ENCODE results near the gene SNRPB. TPM values are rescaled to one million over a fixed set of nuclear protein-coding genes. Genes with fewer than 3 reads are reported as not detected.
"Not testable (repeated sequence)": the region's sequence is repeated elsewhere in the genome, so short reads cannot be mapped to it uniquely, and the experiment has no call there.

The SNRPB gene
- total and polyA plus RNA-seq, 5 experiments from 2014 or later = 99.0 to 245 (median 218) TPM

GRCh38 chr20:2506426-2506825 lies 35.8 kb upstream of the SNRPB start:
- H3K36me3 Mint-ChIP-seq, POLR2A ChIA-PET, ATAC-seq, DNase-seq, H3K4me3 Mint-ChIP-seq, H3K9me3 Mint-ChIP-seq, H3K27me3 Mint-ChIP-seq: not testable (repeated sequence)
- Mint-ChIP-seq H3K27ac (peak overlapping the region in 1 of 10 donors; percentile 7), H3K4me1 (peaks cover 19 to 47% (median 23%) of the 10 kb centered on the region in 4 donors)

DNA sequence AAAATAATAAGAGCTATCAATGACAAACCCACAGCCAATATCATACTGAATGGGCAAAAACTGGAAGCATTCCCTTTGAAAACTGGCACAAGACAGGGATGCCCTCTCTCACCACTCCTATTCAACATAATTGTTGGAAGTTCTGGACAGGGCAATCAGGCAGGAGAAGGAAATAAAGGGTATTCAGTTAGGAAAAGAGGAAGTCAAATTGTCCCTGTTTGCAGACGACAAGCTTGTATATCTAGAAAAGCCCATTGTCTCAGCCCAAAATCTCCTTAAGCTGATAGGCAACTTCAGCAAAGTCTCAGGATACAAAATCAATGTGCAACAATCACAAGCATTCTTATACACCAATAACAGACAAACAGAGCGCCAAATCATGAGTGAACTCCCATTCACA lies 34.2 kb upstream of the SNRPB start:
- DNase-seq, POLR2A ChIA-PET, ATAC-seq, H3K4me3 Mint-ChIP-seq, H3K9me3 Mint-ChIP-seq, H3K27ac Mint-ChIP-seq, H3K27me3 Mint-ChIP-seq: not testable (repeated sequence)
- H3K4me1 Mint-ChIP-seq = peaks cover 19 to 47% (median 23%) of the 10 kb centered on the region in 4 donors
- peaks cover 0 to 11% (median 10%) of the 10 kb centered on the region in 3 donors for H3K36me3 Mint-ChIP-seq

- DNase-seq, ATAC-seq, H3K27ac Mint-ChIP-seq, H3K27me3 Mint-ChIP-seq, POLR2A ChIA-PET, H3K9me3 Mint-ChIP-seq, H3K4me3 Mint-ChIP-seq: not testable (repeated sequence)
- H3K4me1 Mint-ChIP-seq = peaks cover 8 to 33% (median 14%) of the 10 kb centered on the region in 4 donors
- H3K36me3 Mint-ChIP-seq = peaks cover 0 to 27% (median 20%) of the 10 kb centered on the region in 3 donors
These were observed 32.3 kb upstream of the SNRPB start for GRCh38 chr20:2502808-2503384.

DNA sequence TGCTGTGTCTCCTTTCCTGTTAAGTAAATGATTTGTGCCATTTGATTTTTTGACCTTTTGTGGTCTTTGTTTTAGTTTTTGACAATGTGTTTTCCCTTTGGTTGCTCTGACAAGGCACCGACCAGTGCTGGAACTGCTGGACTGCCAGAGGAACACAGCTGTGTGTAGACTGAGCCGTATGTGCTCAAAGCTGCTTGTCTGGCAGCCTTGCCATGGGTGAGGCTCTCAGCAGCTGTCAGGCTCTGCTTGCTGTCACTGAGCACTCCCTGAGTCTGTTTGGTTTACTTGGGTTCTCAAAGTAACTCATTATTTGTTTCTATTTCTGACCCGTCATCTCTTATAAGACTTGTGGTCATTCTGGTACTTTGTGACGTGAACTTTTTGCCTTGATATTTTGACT lies 15.1 kb upstream of the SNRPB start:
- peaks cover 0 to 2% (median 0%) of the 10 kb centered on the region in 4 donors for H3K4me1 Mint-ChIP-seq
- no peak for DNase-seq
- POLR2A ChIA-PET = no interaction called here
- H3K27me3 Mint-ChIP-seq = no peaks in the 10 kb centered on the region
- peaks cover 0 to 9% (median 3%) of the 10 kb centered on the region in 9 donors for H3K9me3 Mint-ChIP-seq
- H3K27ac Mint-ChIP-seq = no peak overlapping the region
- peaks cover 25 to 89% (median 54%) of the 10 kb centered on the region in 3 donors for H3K36me3 Mint-ChIP-seq
- no peak for ATAC-seq
- no peak overlapping the region for H3K4me3 Mint-ChIP-seq

DNA sequence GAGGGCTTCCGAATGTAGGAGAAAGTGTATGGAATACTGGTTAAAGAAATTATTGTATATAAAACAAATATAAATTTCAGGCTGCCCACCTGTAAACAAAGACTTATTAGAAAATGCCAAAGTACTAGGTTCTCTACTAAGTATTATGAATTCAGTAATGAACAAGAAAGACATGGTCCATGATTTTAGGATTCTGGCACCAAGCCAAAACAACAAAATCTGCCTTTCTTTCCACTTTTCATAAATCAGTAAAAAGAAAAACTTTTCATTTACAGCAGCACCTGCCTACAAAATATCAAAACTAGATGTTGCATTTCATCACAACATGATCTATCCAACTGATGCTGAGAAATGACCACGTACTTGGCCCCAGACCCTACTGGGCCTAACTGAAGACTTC lies 14.5 kb upstream of the SNRPB start:
- Mint-ChIP-seq H3K9me3 (peaks cover 0 to 14% (median 3%) of the 10 kb centered on the region in 9 donors), H3K36me3 (peaks cover 30 to 88% (median 58%) of the 10 kb centered on the region in 3 donors), H3K4me1 (peaks cover 0 to 2% (median 0%) of the 10 kb centered on the region in 4 donors), H3K27me3 (no peaks in the 10 kb centered on the region), H3K4me3 (no peak overlapping the region), H3K27ac (no peak overlapping the region)
- POLR2A ChIA-PET = no interaction called here
- ATAC-seq (no peak), DNase-seq (no peak)

DNA sequence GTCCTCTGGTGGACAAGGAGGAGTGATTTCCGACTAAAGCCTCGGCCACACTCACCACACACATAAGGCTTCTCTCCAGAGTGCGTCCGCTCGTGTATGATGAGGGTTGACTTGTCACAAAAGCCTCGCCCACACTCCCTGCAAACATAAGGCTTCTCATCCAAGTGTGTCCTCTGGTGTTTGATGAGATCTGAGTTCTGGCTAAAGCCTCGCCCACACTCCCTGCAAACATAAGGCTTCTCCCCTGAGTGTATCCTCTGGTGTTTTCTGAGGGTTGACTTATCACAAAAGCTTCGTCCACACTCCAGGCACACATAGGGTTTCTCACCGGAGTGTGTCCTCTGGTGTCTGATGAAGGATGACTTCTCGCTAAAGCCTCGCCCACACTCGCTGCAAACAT lies 12.9 kb upstream of the SNRPB start:
- DNase-seq = no peak
- POLR2A ChIA-PET = no interaction called here

DNA sequence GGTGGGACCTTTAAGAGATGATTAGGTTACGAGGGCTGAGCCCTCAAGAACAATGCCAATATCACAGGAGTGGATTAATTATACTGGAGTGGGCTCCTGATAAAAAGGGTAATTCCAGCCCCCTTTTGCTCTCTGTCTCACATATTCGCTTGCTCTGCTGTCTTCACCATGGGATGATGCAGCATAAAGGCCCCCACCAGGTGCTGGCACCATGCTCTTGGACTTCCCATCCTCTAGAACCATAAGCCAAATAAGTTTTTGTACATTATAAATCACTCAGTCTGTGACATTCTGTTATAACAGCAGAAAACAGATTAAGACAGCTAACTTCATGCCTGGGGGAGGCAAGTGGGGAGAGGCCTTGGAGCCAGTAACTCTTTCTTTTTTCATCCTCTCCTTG lies 9.8 kb upstream of the SNRPB start:
- Mint-ChIP-seq H3K4me3 (no peak overlapping the region), H3K4me1 (no peaks in the 10 kb centered on the region), H3K9me3 (peaks cover 0 to 16% (median 3%) of the 10 kb centered on the region in 9 donors), H3K27ac (no peak overlapping the region), H3K27me3 (no peaks in the 10 kb centered on the region), H3K36me3 (peaks cover 30 to 58% (median 56%) of the 10 kb centered on the region in 3 donors)
- ATAC-seq (no peak), DNase-seq (no peak)
- POLR2A ChIA-PET = no interaction called here

More for the DNA sequence above, 12.9 kb upstream of the SNRPB start:
- peaks cover 0 to 16% (median 3%) of the 10 kb centered on the region in 9 donors for H3K9me3 Mint-ChIP-seq
- H3K4me1 Mint-ChIP-seq = peaks cover 0 to 2% (median 0%) of the 10 kb centered on the region in 4 donors
- no peaks in the 10 kb centered on the region for H3K27me3 Mint-ChIP-seq
- no peak for ATAC-seq
- no peak overlapping the region for H3K27ac Mint-ChIP-seq
- no peak overlapping the region for H3K4me3 Mint-ChIP-seq
- H3K36me3 Mint-ChIP-seq = peaks cover 30 to 79% (median 59%) of the 10 kb centered on the region in 3 donors

GRCh38 chr20:2476742-2477615 lies 6.4 kb upstream of the SNRPB start:
- Mint-ChIP-seq H3K36me3 (peaks cover 15 to 34% (median 25%) of the 10 kb centered on the region in 3 donors), H3K4me3 (no peak overlapping the region), H3K27me3 (no peaks in the 10 kb centered on the region), H3K4me1 (no peaks in the 10 kb centered on the region), H3K9me3 (peaks cover 0 to 24% (median 4%) of the 10 kb centered on the region in 9 donors), H3K27ac (no peak overlapping the region)
- POLR2A ChIA-PET = interaction anchor here (0.7 kb wide), 1 partner anchor 32 kb away, joined by 4 read pairs; the partner anchor contains the start of gene ZNF343
- ATAC-seq = no peak
- DNase-seq = no peak

- Mint-ChIP-seq H3K27me3 (no peaks in the 10 kb centered on the region), H3K36me3 (peaks cover 10 to 25% (median 17%) of the 10 kb centered on the region in 3 donors), H3K4me3 (no peak overlapping the region), H3K9me3 (peaks cover 0 to 22% (median 3%) of the 10 kb centered on the region in 9 donors), H3K27ac (no peak overlapping the region), H3K4me1 (peaks cover 2 to 4% (median 2%) of the 10 kb centered on the region in 4 donors)
- no peak for DNase-seq
- POLR2A ChIA-PET = interaction anchor here (0.7 kb wide), 1 partner anchor 33 kb away, joined by 4 read pairs; the partner anchor contains the start of gene ZNF343
- ATAC-seq = no peak
These were observed 5.5 kb upstream of the SNRPB start for GRCh38 chr20:2475850-2476741.

DNA sequence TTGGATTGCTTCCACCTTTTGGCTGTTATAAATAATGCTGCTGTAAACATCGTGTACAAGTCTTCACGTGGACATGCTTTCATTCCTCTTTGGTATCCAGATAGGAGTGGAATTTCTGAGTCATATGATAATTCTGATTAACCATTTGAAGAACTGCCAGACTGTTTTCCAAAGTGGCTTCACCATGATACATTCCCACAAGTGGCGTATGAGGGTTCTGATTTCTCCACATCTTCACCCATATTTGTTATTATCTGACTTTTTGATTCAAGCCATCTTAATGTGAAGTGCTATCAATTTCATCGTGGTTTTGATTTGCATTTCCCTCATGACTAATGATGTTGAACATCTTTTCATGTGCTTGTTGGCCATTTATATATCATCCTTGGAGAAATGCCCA lies 2.9 kb upstream of the SNRPB start:
- Mint-ChIP-seq H3K27me3 (no peaks in the 10 kb centered on the region), H3K36me3 (peaks cover 0 to 16% (median 8%) of the 10 kb centered on the region in 3 donors), H3K4me1 (peaks cover 15 to 28% (median 24%) of the 10 kb centered on the region in 4 donors), H3K9me3 (peaks cover 0 to 10% (median 0%) of the 10 kb centered on the region in 9 donors), H3K27ac (no peak overlapping the region), H3K4me3 (no peak overlapping the region)
- ATAC-seq = no peak
- DNase-seq = no peak
- POLR2A ChIA-PET = no interaction called here

DNA sequence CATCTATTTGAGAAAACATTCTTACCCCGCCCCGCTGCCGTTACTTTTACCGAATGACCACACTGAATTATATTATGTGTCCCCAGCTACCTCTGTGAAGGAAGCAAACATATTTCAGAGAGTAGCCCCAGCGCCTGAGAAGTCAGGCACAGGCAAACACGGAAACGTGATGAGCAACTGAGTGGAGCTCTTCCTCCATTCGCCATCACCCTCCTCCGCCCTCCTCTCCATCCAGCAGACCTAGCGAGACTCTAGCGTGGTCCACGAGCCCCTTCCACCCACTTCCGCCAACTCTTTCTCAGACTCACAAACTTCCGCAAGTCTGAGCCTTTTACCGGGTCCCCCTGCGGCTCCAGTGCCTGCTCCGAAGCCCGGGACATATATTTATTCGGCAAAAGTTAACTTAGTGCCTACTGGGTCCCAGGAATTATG lies 582 bp downstream of the SNRPB start:
- Mint-ChIP-seq H3K27me3 (no peaks in the 10 kb centered on the region), H3K4me3 (peak overlapping the region; percentile 94 to 99 (median 99)), H3K36me3 (peaks cover 6 to 45% (median 6%) of the 10 kb centered on the region in 3 donors), H3K27ac (peak overlapping the region; percentile 94 to 100 (median 99)), H3K9me3 (peaks cover 0 to 10% (median 0%) of the 10 kb centered on the region in 9 donors), H3K4me1 (peaks cover 32 to 53% (median 41%) of the 10 kb centered on the region in 4 donors)
- DNase-seq (peak in 9 of 10 donors; percentile 34 to 84 (median 65)), ATAC-seq (peak; percentile 61 to 63)
- POLR2A ChIA-PET = interaction anchor here (0.6 to 2.6 kb wide), 13 partner anchors 10 to 1004 kb away, joined by 3 to 32 read pairs (median 6); partner anchors contain the start of genes IDH3B, NOP56, NSFL1C and ZNF343
